Measurements from ENCODE around the gene SYT1.
A peak's percentile ranks its signal among the peaks of the same experiment; 100 is the strongest.

The SYT1 gene

GRCh38 chr12:78891646-78892353 is 27.2 kb downstream of the SYT1 start:
- no peak for DNase-seq (ENCODE audit: low spot score)

DNA sequence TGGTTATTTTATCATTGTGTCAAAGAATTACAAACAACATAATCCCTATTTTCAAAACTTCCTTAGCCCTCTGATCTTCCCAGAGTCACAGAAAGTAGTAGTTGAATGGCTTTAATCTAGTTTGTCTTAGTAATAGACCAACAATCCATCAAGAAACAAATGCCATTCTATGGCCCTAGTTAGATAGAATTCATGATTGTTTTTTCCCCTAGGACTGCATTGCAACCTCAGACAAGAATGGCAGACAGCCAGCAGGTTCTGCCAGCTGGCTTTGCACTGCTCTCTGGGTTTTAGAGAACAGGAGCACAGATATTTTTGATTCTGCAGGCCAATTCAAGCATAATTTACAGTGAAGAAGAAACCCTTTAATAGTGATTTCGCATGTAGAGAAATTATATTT is 33.8 kb downstream of the SYT1 start:
- no peak for DNase-seq (ENCODE audit: low spot score)

- DNase-seq (ENCODE audit: low spot score) = peak; percentile 11
Observed at GRCh38 chr12:78914859-78915331, 50.3 kb downstream of the SYT1 start.

- no peak for DNase-seq (ENCODE audit: low spot score)
Observed at GRCh38 chr12:78916845-78917480, 52.4 kb downstream of the SYT1 start.

- no peak for DNase-seq (ENCODE audit: low spot score)
Observed at GRCh38 chr12:78917513-78917912, 52.9 kb downstream of the SYT1 start.

DNA sequence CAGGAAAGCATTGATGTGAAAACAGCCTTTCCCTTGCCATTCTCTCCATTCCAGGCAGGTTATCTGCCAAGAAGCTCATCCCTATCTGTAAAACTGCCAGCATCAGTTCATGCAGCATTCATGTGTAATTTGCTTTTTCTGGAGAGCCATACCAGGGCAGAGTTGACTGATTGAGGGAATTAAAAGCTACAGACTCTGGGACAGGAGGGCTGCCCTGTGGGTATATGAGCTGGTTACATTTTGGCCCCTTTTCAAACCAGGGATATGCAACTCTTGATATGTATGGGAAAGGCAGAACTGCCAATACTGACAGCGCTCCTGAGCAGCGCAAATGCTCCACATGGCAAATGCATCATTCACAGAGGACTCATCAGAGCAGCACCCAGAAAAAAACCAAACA is 53.7 kb downstream of the SYT1 start:
- no peak for DNase-seq (ENCODE audit: low spot score)

- DNase-seq (ENCODE audit: low spot score) = no peak
Observed at GRCh38 chr12:78928200-78929074, 63.9 kb downstream of the SYT1 start.

DNA sequence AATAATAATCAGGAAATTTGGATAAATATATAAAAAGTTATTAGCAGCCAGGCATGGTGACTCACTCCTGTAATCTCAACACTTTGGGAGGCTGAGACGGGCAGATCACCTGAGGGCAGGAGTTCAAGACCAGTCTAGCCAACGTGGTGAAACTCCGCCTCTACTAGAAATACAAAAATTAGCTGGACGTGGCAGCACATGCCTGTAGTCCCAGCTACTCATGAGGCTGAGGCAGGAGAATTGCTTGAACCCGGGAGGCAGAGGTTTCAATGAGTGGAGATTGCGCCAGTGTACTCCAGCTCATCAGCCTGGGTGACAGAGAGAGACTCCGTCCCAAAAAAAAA is 64.5 kb downstream of the SYT1 start:
- DNase-seq (ENCODE audit: low spot score) = no peak

- peak; percentile 5 for DNase-seq (ENCODE audit: low spot score)
Observed at GRCh38 chr12:78931466-78931990, 67.0 kb downstream of the SYT1 start.

GRCh38 chr12:78933014-78933413 is 68.4 kb downstream of the SYT1 start:
- no peak for DNase-seq (ENCODE audit: low spot score)

- no peak for DNase-seq (ENCODE audit: low spot score)
Observed at GRCh38 chr12:78938341-78939084, 73.9 kb downstream of the SYT1 start.

GRCh38 chr12:78949532-78949931 is 85.0 kb downstream of the SYT1 start:
- no peak for DNase-seq (ENCODE audit: low spot score)

- DNase-seq (ENCODE audit: low spot score) = no peak
Observed at GRCh38 chr12:78951803-78952551, 87.4 kb downstream of the SYT1 start.

DNA sequence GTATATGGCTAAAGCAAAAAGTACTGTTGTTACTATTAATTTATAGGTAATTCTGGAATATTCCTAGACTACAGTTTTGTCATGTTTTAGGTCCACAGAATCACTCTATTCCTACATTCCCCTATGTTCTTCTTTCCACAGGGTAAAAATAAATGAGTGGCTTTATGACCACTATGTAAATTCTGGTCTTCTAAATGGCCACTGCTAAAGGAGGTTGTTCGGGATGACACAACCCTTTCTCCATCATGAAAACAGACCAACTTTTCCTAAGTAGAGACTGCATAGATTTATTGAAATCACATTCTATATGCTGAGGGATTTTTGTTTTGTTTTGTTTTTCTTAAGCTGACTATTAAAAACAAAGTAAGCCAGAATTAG is 88.0 kb downstream of the SYT1 start:
- DNase-seq (ENCODE audit: low spot score) = no peak

- no peak for DNase-seq (ENCODE audit: low spot score)
Observed at GRCh38 chr12:78958941-78959340, 94.4 kb downstream of the SYT1 start.

- no peak for DNase-seq (ENCODE audit: low spot score)
Observed at GRCh38 chr12:78959556-78959955, 95.0 kb downstream of the SYT1 start.

- no peak for DNase-seq (ENCODE audit: low spot score)
Observed at GRCh38 chr12:78961171-78961570, 96.6 kb downstream of the SYT1 start.

DNA sequence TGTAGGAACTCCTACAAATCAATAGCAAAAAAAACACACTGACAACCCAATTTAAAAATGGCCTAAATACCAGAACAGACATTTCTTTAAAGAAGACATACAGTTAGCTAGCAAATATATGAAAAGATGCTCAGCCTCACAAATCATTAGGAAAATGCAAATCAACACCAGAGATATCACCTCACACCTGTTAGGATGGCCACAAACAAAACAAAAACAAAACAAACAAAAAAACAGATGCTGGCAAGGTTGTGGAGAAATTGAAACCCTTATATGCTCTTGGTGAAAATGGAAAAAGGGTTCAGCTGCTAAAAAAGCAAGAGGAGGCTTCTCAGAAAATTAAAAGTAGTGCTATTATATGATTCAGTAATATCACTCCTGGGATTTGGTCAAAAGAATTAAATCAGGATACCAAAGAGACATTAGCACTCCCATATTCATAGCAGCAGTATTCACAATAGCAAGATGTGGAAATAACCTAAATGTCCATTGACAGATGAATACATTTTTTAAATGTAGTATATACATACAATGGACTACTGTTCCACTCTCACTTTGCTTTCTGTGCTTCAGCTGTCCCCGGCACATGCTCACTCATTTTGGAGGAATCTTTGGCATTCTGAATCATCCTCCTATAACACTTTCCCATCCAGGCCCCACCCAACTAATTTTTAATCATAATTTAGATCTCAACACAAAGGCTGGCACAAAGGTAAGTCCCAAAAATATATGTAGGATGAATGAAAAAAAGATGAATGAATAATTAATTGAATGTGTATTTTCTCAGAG is 99.1 kb downstream of the SYT1 start:
- DNase-seq (ENCODE audit: low spot score) = no peak

DNA sequence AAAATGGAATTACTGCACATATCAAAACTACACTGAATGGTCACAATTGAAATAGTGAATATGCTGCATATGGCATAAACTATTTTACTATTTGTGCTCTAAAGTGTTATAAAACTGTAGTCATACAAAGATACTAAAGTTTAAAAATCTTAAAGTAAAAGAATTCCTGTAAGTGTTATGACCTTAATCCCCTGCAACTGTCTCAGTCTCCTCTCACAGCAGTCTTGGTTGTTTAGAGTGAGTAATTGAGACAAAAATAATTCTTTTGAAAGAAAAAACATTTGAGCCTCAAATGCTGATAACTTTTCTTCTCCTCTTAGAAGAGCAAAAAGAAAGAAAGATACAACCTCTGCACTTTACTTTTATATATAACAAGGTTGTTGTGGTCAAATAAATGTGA is 99.9 kb downstream of the SYT1 start:
- no peak for DNase-seq (ENCODE audit: low spot score)

DNA sequence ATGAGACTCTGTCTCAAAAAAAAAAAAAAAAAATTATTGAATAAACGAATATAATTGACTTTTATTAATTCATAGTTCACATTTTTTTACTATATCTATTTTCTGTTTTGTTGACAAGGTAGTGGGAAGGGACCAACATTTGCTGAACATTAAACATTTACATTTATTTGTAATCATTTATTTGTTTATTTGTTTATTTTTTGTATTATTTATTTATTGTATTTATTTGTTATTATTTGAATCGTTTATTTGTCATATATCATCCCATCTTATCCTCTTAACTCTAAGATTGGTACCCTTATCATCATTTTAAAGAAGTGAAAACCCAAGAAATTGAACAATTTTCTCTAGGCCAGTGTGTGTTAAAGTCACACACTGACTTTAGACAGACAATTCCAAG is 101.5 kb downstream of the SYT1 start:
- DNase-seq (ENCODE audit: low spot score) = no peak
